Esophagus muscularis mucosa (tissue), 4 donors: Measurements from ENCODE around the gene DAPK1. TPM values are rescaled to one million over a fixed set of nuclear protein-coding genes. Genes with fewer than 3 reads are reported as not detected.

Experiments used
- DNase-seq: peaks from one replicate; pipeline ENCODE4 v3.0.0-alpha.2; 2017; ENCODE audit errors: extremely low spot score
- H3K27ac ChIP-seq, 4 donors: fragments of 200-600 bp; sonication (generic); replicated peaks in 1 of 4; 1 replicate in 3 of 4; 2 replicates in 1 of 4; pipeline ENCODE4 v1.5.1; 2016 to 2019; ENCODE audit warnings: mild to moderate bottlenecking in 1 of 4
- H3K27me3 ChIP-seq, 4 donors: fragments of 200-600 bp; sonication (generic); one replicate each; pipeline versions ENCODE4 v1.5.1 to v1.6.0; 2016 to 2019
- H3K36me3 ChIP-seq, 4 donors: fragments of 200-600 bp; sonication (generic); one replicate each; pipeline ENCODE4 v1.5.1; 2016 to 2019
- H3K4me1 ChIP-seq, 4 donors: fragments of 200-600 bp; sonication (generic); one replicate each; pipeline ENCODE4 v1.5.1; 2016 to 2019
- H3K4me3 ChIP-seq, 4 donors: fragments of 200-600 bp; sonication (generic); 1 replicate in 2 of 4; 2 replicates in 2 of 4; pipeline ENCODE4 v1.5.1; 2016 to 2019; ENCODE audit warnings: mild to moderate bottlenecking in 4 of 4, moderate library complexity in 1 of 4
- H3K9me3 ChIP-seq, 4 donors: fragments of 200-600 bp; sonication (generic); 1 replicate in 3 of 4; 2 replicates in 1 of 4; pipeline ENCODE4 v1.5.1; 2016 to 2019
- CTCF ChIP-seq, 3 experiments: fragments of 200-600 bp in 2 of 3; fragments of 450-650 bp in 1 of 3; sonication (generic) in 2 of 3; IDR thresholded peaks; one replicate each; pipeline ENCODE4 v1.5.1; 2017 to 2019; ENCODE audit warnings: antibody characterized with exemption in 3 of 3, mild to moderate bottlenecking in 2 of 3, moderate library complexity in 1 of 3
- EP300 ChIP-seq: sonication (generic); formaldehyde crosslinking; IDR thresholded peaks from one replicate; pipeline ENCODE4 v1.6.1; 2017; ENCODE audit warnings: antibody characterized with exemption
- POLR2A ChIP-seq: fragments of 450-650 bp; IDR thresholded peaks from one replicate; pipeline ENCODE4 v1.6.1; 2017; ENCODE audit warnings: antibody characterized with exemption, moderate library complexity, mild to moderate bottlenecking, low read depth
- POLR2AphosphoS5 ChIP-seq, 2 donors: sonication (generic); formaldehyde crosslinking; IDR thresholded peaks; one replicate each; pipeline ENCODE4 v1.6.1; 2017; ENCODE audit warnings: antibody characterized with exemption in 2 of 2
- WGBS: methylation state at CpG from one replicate; pipeline ENCODE4 v1.1.5; 2018; 5-methylcytosine and 5-hydroxymethylcytosine counted together
- intact Hi-C: fragments of 100-400 bp; cut with DNase I; formaldehyde crosslinking; loops from one replicate; pipeline ENCODE4 v1.15.1; 2023
- total RNA-seq, 4 donors: library from RNA; depleted of rRNA; stranded (reverse); fragments of >200 nt; gene quantifications; one replicate each; pipeline versions ENCODE4 v1.1.0 to v1.2.1, GENCODE V29; 2016

The DAPK1 gene
- total RNA-seq, 4 donors from 2014 or later, result 51.7 to 96.8 (median 80.7) TPM

GRCh38 chr9:87595610-87596009 is 97.9 kb downstream of the DAPK1 start:
- Histone ChIP-seq H3K4me3 (no peak overlapping the region), H3K9me3 (no peaks in the 10 kb centered on the region), H3K4me1 (peaks cover 53 to 91% (median 90%) of the 10 kb centered on the region in 4 donors), H3K27me3 (no peaks in the 10 kb centered on the region), H3K36me3 (no peaks in the 10 kb centered on the region), H3K27ac (peak overlapping the region; percentile 75 to 83 (median 80))
- no peak for DNase-seq
- no peak for TF ChIP-seq CTCF (IDR thresholded peaks at IDR 0.05)
- TF ChIP-seq POLR2A, result no peak
- TF ChIP-seq POLR2AphosphoS5 (IDR thresholded peaks at IDR 0.05), result peak in 1 of 2 donors; percentile 24
- no peak for TF ChIP-seq EP300
- intact Hi-C loops, result no loop called here
- WGBS, result 51% methylated on average over 12 of the region's 12 CpGs

- DNase-seq, result no peak
- no peaks in the 10 kb centered on the region for H3K9me3 ChIP-seq
- no peak overlapping the region for H3K4me3 ChIP-seq
- H3K4me1 ChIP-seq, result peaks cover 59 to 100% (median 100%) of the 10 kb centered on the region in 4 donors
- no peaks in the 10 kb centered on the region for H3K27me3 ChIP-seq
- intact Hi-C loops, result no loop called here
- peak in 1 of 2 donors; percentile 38 for TF ChIP-seq POLR2AphosphoS5 (IDR thresholded peaks at IDR 0.05)
- no peak for TF ChIP-seq CTCF (IDR thresholded peaks at IDR 0.05)
- TF ChIP-seq POLR2A, result no peak
- no peak for TF ChIP-seq EP300
- H3K27ac ChIP-seq, result peak overlapping the region; percentile 75 to 83 (median 80)
- WGBS, result 42% methylated on average over 4 of the region's 7 CpGs
- H3K36me3 ChIP-seq, result no peaks in the 10 kb centered on the region
These were observed 99.2 kb downstream of the DAPK1 start for GRCh38 chr9:87596862-87597261.

DNA sequence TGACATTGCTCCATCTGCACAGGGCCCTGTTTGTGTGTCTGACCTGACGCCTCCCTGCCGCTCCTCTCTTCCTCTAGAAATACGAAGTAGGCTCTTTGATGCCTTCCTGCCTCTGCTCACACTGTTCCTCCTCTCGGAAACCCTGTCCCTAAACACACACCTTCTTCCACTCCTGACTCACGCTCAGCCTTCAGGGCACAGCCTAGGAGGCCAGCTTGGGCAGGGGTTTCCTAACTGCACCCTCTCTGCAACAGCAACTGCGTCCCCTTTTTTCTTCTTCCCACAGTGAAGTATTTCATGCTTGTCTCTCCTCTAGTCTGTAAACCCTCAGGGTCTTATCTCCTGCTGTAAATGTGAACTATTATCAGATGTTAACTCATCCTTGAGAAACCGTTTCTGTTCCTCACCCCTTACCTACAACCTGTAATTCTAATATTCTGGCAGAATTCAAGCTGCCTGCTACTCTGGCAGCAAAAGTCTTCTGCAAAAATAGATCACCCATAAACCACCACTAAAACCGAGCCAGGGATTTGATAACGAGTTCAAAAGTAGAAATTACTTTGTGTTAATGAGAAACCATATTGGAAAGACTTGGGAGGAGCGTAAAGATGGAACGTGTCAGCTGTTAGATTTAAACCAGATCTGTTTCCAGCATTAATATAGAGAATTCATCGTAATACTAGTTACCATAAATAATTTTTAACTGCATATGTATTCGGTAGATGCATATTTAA is 100.2 kb downstream of the DAPK1 start:
- no peak for TF ChIP-seq EP300
- TF ChIP-seq CTCF (IDR thresholded peaks at IDR 0.05), result no peak
- no peak for TF ChIP-seq POLR2AphosphoS5 (IDR thresholded peaks at IDR 0.05)
- no peak for TF ChIP-seq POLR2A
- Histone ChIP-seq H3K4me3 (no peak overlapping the region), H3K27ac (peak overlapping the region; percentile 75 to 83 (median 80)), H3K36me3 (no peaks in the 10 kb centered on the region), H3K4me1 (peaks cover 53 to 100% (median 100%) of the 10 kb centered on the region in 4 donors), H3K9me3 (no peaks in the 10 kb centered on the region), H3K27me3 (no peaks in the 10 kb centered on the region)
- DNase-seq, result no peak
- intact Hi-C loops, result no loop called here
- 65% methylated on average over 13 of the region's 13 CpGs for WGBS

DNA sequence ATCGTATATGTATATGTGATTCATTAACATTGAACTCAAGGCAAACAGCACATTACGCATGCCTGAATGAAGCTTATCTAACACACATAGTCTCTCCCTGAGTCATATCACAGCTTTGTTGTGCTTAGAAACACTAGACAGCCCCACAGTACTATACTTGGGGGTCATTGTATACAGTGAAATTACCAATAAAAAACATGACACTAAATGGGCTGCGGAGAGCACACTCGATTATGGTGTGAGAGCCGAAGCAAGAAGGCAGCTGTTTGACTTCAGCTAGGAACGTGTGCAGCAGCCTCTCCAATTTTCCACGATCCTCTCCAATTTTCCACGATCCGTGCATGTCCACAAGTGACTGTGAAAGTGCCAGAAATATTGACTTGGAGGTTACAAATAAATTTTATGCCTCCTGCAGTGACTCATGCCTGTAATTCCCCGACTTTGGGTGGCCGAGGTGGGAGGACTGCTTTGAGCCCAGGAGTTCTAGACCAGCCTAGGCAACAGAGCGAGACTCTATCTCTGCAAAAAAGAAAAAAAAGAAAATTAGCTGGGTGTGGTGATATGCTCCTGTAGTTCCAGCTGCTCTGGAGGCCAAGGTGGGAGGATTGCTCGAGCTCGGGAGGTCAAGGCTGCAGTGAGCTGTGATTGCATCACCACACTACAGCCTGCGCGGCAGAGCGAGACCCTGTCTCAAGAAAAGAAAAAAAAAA is 102.4 kb downstream of the DAPK1 start:
- H3K4me3 ChIP-seq, result peak overlapping the region in 2 of 4 donors; percentile 4 to 15
- TF ChIP-seq EP300 (no peak), POLR2AphosphoS5 (IDR thresholded peaks at IDR 0.05) (peak in 1 of 2 donors; percentile 31)
- intact Hi-C loops, result no loop called here
- 58% methylated on average over 17 of the region's 17 CpGs for WGBS
- no peak for DNase-seq
- peaks cover 40 to 97% (median 95%) of the 10 kb centered on the region in 4 donors for H3K4me1 ChIP-seq
- no peaks in the 10 kb centered on the region for H3K9me3 ChIP-seq
- peak overlapping the region; percentile 75 to 83 (median 80) for H3K27ac ChIP-seq
- H3K36me3 ChIP-seq, result peaks cover 0 to 3% (median 1%) of the 10 kb centered on the region in 4 donors
- H3K27me3 ChIP-seq, result no peaks in the 10 kb centered on the region

DNA sequence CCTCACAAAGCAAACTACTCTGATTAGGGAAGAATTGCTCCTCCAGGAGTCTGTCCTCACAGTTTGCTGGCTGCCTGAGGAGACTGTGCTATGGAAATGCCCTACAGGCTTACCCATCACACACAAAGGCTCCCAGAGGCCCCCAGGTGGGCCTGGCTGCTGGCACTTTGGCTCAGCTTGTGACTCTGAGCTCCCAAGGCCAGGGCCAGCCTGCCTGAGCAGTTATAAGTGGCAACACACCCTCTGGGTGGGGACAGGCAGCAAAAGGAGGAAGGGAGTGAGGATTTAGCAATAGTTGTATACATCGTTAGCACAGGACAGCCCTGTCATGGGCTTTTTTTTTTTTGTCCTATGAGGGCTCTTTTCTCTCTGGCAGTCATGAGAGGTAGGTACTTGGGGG is 103.5 kb downstream of the DAPK1 start:
- Histone ChIP-seq H3K4me1 (peaks cover 40 to 97% (median 90%) of the 10 kb centered on the region in 4 donors), H3K36me3 (peaks cover 0 to 15% (median 5%) of the 10 kb centered on the region in 4 donors), H3K9me3 (no peaks in the 10 kb centered on the region), H3K4me3 (no peak overlapping the region), H3K27me3 (no peaks in the 10 kb centered on the region), H3K27ac (peak overlapping the region; percentile 75 to 83 (median 80))
- TF ChIP-seq POLR2A, result no peak
- no peak for TF ChIP-seq EP300
- no peak for TF ChIP-seq POLR2AphosphoS5 (IDR thresholded peaks at IDR 0.05)
- no peak for TF ChIP-seq CTCF (IDR thresholded peaks at IDR 0.05)
- intact Hi-C loops, result no loop called here
- DNase-seq, result no peak
- 67% methylated on average over 1 of the region's 1 CpG for WGBS
